ENCODE results near the gene ABHD12. TPM values are rescaled to one million over a fixed set of nuclear protein-coding genes. Genes with fewer than 3 reads are reported as not detected.
"Not testable (repeated sequence)": the region's sequence is repeated elsewhere in the genome, so short reads cannot be mapped to it uniquely, and the experiment has no call there.

Gene ABHD12
- total and polyA plus RNA-seq, 8 donors: 11.1 to 99.1 (median 44.0) TPM

GRCh38 chr20:25408890-25409289 lies 18.3 kb upstream of the ABHD12 start:
- no peak for TF ChIP-seq EP300 (IDR thresholded peaks at IDR 0.05)
- no peak for TF ChIP-seq POLR2A (IDR thresholded peaks at IDR 0.05)
- TF ChIP-seq POLR2AphosphoS5 (IDR thresholded peaks at IDR 0.05): no peak
- no peak for TF ChIP-seq CTCF (IDR thresholded peaks at IDR 0.05)
- Histone ChIP-seq H3K4me1 (peaks cover 8 to 19% (median 11%) of the 10 kb centered on the region in 4 donors), H3K36me3 (no peaks in the 10 kb centered on the region), H3K27ac (no peak overlapping the region), H3K27me3 (no peaks in the 10 kb centered on the region), H3K4me3 (no peak overlapping the region), H3K9me3 (peaks cover 0 to 10% (median under 1%) of the 10 kb centered on the region in 4 donors)
- intact Hi-C loops (cut with DNase I; ENCODE audit: low total_unique reads): no loop called here
- DNase-seq: no peak
- WGBS, 5 donors: 86 to 94% (median 90%) methylated on average over 5 of the region's 5 CpGs

- H3K4me3 ChIP-seq: peak overlapping the region; percentile 60 to 82 (median 62)
- H3K36me3 ChIP-seq: no peaks in the 10 kb centered on the region
- WGBS, 5 donors: 1 to 5% (median 2%) methylated on average over 4 of the region's 4 CpGs
- H3K27ac ChIP-seq: peak overlapping the region in 3 of 5 donors; percentile 70 to 77 (median 71)
- H3K4me1 ChIP-seq: peaks cover 8 to 19% (median 11%) of the 10 kb centered on the region in 4 donors
- TF ChIP-seq POLR2AphosphoS5 (IDR thresholded peaks at IDR 0.05) (no peak), EP300 (IDR thresholded peaks at IDR 0.05) (no peak), POLR2A (IDR thresholded peaks at IDR 0.05) (no peak), CTCF (IDR thresholded peaks at IDR 0.05) (no peak)
- H3K9me3 ChIP-seq: peaks cover 4 to 17% (median 7%) of the 10 kb centered on the region in 4 donors
- DNase-seq: no peak
- intact Hi-C loops (cut with DNase I; ENCODE audit: low total_unique reads): no loop called here
- H3K27me3 ChIP-seq: no peaks in the 10 kb centered on the region
These were observed 17.5 kb upstream of the ABHD12 start for GRCh38 chr20:25408170-25408547.

- peak within 1 kb of the TSS; percentile 60 to 82 (median 62) for H3K4me3 ChIP-seq
- H3K27me3 ChIP-seq: no peaks in the 10 kb centered on the region
- H3K4me1 ChIP-seq: peaks cover 8 to 19% (median 11%) of the 10 kb centered on the region in 4 donors
- intact Hi-C loops (cut with DNase I; ENCODE audit: low total_unique reads): no loop called here
- peaks cover 10 to 23% (median 13%) of the 10 kb centered on the region in 4 donors for H3K9me3 ChIP-seq
- DNase-seq: peak; percentile 80 to 95
- TF ChIP-seq EP300 (IDR thresholded peaks at IDR 0.05) (no peak), POLR2A (IDR thresholded peaks at IDR 0.05) (no peak), POLR2AphosphoS5 (IDR thresholded peaks at IDR 0.05) (peak in 2 of 3 donors; percentile 41 to 89), CTCF (IDR thresholded peaks at IDR 0.05) (no peak)
- 1 to 2% (median 1%) methylated on average over 46 to 56 of the region's 56 CpGs for WGBS, 5 donors
- peak within 1 kb of the TSS in 4 of 5 donors; percentile 54 to 77 (median 70) for H3K27ac ChIP-seq
- H3K36me3 ChIP-seq: no peaks in the 10 kb centered on the region
These were observed 16.9 kb upstream of the ABHD12 start, which contains the start of gene GINS1 for GRCh38 chr20:25407311-25408169. Gene GINS1, plus strand, starts transcription at chr20:25407673. Its CDS starts 148 bp downstream, at chr20:25407821.

DNA sequence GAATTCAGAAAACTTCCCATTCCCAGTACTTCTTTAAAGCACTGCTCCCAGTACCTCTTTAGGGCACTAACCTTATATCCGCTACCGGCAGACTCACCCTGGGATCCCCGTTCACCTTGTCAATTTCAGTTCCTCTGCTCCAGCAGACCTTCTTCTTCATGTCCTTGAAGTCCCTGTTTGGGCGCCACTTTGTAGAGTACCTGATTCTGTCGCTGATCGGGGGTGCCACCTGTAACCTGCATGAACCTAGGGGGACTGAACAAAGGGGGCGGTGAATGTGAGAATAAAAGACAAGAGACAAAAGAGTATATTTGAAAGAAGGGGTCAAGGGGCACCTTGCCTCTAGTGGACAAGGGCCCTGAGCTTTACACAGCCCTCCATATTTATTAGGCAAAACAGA lies 11.9 kb upstream of the ABHD12 start:
- intact Hi-C loops (cut with DNase I; ENCODE audit: low total_unique reads): no loop called here
- Histone ChIP-seq H3K4me1 (peaks cover 0 to 14% (median 0%) of the 10 kb centered on the region in 4 donors), H3K36me3 (no peaks in the 10 kb centered on the region), H3K27me3 (peaks cover 0 to 3% (median 0%) of the 10 kb centered on the region in 3 donors), H3K4me3 (no peak overlapping the region), H3K9me3 (peaks cover 14 to 33% (median 20%) of the 10 kb centered on the region in 4 donors), H3K27ac (no peak overlapping the region)
- no peak for DNase-seq
- WGBS, 5 donors: 93 to 98% (median 95%) methylated on average over 7 of the region's 7 CpGs
- no peak for TF ChIP-seq POLR2A (IDR thresholded peaks at IDR 0.05)
- TF ChIP-seq EP300 (IDR thresholded peaks at IDR 0.05): no peak
- TF ChIP-seq POLR2AphosphoS5 (IDR thresholded peaks at IDR 0.05): no peak
- no peak for TF ChIP-seq CTCF (IDR thresholded peaks at IDR 0.05)

DNA sequence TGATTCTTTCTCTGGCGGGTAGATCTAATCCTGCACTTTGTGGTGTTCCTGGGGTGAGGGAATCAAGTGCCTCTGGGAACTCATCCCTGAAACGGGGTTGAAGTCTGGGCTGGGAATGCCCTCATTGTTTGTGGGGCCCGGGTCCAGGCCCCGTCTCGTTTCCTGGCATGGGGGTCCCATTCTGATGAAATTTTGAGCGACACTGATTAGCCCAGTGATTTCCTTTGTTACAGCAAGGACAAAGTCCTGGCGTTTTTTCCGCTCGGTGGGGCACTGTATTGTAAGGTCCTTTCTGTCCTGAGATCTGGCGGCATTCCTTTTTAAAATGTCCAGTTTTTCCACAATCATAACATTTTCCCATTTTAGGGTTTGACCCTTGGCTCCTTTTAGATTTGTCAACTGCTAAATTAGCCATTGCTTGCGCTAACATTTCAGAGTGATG lies 9.7 kb upstream of the ABHD12 start:
- intact Hi-C loops (cut with DNase I; ENCODE audit: low total_unique reads); H3K4me3 ChIP-seq; H3K27me3 ChIP-seq; DNase-seq; H3K27ac ChIP-seq; H3K36me3 ChIP-seq: not testable (repeated sequence)
- WGBS, 5 donors: 56 to 77% (median 64%) methylated on average over 11 of the region's 11 CpGs
- Histone ChIP-seq H3K4me1 (peaks cover 0 to 18% (median 0%) of the 10 kb centered on the region in 4 donors), H3K9me3 (peaks cover 14 to 33% (median 20%) of the 10 kb centered on the region in 4 donors)

Data from stomach (tissue), 9 donors.